GM19467 (cell line): ENCODE measurements around the gene NSUN2.
"Not testable (repeated sequence)": the region's sequence is repeated elsewhere in the genome, so short reads cannot be mapped to it uniquely, and the experiment has no call there.

ENCODE experiments used
- ATAC-seq: cut with Tn5 transposase; IDR thresholded peaks from one replicate; pipeline ENCODE4 v1.9.1; 2021; ENCODE audit warnings: mild to moderate bottlenecking, moderate library complexity; ENCODE audit not compliant: unreplicated experiment

NSUN2 gene

DNA sequence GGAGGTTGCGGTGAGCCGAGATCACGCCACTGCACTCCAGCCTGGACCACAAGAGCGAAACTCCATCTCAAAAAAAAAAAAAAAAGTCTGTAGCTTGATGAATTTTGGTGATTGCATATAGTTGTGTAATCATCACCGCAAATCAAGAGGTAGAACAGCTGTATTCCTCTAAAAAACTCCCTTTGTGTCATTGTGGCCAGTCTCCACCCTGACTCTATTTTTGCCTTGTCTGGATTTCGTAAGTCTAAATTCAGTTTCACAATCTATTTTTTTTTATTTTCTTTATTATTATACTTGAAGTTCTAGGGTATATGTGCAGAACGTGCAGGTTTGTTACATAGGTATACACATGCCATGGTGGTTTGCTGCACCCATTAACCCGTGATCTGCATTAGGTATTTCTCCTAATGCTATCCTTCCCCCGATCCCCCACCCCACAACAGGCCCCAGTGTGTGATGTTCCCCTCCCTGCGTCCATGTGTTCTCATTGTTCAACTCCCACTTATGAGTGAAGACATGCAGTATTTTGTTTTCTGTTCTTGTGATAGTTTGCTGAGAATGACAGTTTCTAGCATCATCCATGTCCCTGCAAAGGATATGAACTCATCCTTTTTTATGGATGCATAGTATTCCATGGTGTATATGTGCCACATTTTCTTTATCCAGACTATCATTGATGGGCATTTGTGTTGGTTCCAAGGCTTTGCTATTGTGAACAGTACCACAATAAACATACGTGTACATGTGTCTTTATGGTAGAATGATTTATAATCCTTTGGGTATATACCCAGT, 12.9 kb upstream of the NSUN2 start:
- not testable (repeated sequence) for ATAC-seq

DNA sequence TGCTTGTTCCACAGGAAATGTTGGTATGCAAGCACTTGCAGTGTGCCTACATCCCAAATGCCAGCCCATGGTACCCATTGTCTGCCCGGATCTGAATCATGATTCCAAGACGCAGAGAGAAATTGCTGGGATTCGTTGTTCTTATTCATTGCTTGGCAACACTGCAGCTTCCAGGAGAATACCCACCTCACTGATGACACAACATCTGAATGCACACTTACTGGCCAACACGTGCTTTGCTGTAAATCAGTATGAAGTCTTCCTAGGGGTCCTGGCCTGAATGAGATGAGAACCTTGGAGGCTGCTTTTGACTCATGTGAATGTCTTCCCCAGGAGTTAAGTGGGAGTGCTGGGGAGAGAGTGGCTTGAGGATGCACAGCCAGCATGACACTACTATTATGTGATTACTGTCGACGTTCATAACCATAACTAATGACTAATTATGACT, 12.0 kb upstream of the NSUN2 start:
- no peak for ATAC-seq

DNA sequence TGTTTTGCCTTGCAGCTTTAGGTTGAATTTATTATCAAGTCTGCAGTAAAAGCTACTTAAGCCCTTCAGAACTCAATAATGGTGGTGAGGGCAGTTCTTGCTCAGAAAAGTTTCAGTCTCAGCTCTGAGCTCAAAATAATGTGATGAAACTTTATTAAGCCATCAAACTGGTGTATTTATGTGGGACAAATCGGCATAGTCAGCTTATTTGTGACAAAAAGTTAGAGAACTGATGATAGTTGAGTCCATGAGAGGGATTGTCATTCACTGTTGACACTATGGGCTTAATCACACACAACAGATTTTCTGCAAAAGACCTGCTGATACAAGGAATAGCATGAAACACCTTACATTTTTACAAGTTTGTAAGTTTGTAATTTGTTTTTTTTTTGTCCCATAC, 9.8 kb upstream of the NSUN2 start:
- ATAC-seq = no peak

DNA sequence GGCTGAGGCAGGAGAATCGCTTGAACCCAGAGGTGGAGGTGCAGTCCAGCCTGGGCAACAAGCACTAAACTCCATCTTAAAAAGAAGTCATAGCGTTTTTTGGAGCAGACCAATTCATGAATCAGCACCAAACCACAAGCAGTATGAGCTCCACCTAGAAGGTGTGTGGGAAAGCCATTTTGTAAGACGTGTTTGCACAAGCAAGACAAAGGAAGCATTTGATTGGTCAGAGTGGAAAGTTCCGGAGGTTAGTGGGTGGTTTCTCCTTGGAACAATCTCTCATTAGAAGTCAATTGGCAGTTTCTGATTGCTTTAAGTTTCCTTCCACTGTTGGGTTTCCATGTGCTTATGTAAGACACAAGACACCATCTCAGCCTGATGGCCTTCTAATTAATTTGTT, 5.4 kb upstream of the NSUN2 start:
- no peak for ATAC-seq

DNA sequence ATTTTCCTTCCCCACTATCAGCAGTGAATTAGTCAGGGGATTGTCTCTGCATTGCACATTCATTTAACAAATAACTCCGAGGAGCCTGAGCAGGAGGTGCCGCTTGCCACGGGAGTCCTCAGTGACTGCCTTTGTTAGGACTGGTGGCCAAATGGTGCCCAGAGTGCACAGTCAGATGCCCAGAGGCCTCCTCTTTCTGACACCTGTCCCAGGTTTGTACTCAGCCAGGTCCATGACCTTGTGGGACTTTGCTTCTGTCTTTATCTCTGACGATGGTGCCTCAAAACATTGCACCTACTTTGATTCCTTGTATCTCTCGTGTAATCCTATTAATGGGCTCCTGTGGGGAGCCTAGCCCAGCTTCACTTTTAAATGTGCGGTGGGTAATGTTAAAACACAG, 4.7 kb upstream of the NSUN2 start:
- no peak for ATAC-seq

DNA sequence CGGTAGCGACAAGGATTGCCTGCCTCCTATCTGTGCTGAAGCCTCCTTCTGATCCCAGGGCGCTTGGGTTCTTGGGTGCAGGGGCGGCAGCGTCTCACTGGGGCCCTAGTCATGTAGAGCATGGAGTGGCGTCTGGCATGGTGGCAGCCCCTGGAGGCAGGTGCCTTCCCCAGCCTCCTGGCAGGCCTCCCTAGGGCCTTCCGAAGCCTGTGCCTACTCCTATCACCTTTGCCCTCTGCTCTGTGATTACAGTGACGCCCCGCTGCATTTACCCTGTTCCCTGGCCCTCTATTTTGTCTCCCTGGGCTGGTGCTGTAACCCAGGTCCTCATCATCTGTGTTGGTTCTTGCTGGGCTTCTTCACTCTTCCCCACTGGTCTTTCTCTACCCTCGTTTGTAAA, 4.2 kb upstream of the NSUN2 start:
- no peak for ATAC-seq

DNA sequence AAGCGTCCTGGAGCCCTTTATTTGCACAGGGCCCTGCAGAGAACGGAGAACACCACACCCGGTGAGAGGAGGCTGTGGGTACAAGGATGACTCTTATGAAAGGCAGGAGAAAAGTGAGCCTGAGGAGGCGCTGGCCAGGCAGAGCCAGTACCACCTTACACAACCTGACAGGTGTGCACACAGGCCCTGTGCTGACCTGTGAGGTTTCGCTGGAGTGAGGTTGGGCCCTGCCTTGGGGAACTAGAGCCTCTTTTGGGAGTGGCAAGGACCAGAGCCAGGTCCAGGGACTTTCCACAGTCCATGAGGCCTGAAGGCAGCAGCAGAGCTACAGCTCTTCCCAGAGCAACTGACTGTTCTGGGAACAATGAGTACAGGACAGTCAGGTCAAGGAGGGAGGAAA, 3.4 kb upstream of the NSUN2 start:
- no peak for ATAC-seq

DNA sequence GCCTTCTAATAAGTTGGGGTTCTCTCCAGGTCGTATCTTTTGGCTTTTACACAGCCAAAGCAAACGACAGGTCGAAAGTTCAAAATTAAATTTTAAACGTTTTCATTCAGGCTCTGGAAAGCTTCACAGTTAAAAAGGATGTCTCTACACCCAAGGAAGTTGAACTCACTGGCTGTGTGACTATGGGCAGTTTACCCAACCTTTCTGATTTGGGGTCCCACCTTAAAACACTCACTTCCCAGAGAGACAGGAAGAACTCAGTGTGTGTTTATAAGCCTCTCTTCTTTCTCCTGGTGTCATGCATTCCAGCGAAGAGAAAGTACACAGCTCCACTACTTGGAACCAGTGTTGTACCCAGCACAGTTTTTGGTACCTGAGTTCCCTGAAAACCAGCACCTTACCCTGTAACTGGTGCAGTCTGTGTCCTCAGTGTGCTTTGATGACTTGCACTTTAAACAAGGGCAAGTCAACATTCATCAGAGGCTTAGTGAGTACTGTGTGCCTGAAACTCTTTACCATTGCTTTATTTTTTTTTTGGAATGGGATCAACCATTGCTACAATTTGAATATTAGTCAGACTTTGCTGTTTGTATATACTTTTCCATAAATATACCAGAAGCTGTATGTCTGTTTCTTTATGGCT, 2.1 kb upstream of the NSUN2 start:
- ATAC-seq = no peak

DNA sequence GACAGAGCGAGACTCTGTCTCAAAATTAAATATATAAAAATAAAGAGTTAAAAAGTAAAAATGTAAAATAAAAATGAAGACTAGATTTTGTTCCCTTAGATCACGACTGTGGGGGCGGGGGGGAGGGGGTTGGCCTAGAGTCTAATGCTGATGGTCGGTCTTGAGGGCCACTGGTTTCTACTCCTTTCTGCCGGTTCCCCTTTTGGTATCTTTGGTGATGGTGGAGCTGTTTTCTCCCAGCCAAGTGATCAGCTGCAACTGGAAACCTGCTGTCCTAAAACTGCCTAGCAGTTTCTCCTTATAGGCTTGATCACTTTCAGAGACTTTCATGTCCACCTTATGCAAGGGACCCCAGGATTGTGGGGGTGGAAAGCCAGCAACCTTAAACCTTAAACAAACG, 1.5 kb upstream of the NSUN2 start:
- ATAC-seq = no peak

DNA sequence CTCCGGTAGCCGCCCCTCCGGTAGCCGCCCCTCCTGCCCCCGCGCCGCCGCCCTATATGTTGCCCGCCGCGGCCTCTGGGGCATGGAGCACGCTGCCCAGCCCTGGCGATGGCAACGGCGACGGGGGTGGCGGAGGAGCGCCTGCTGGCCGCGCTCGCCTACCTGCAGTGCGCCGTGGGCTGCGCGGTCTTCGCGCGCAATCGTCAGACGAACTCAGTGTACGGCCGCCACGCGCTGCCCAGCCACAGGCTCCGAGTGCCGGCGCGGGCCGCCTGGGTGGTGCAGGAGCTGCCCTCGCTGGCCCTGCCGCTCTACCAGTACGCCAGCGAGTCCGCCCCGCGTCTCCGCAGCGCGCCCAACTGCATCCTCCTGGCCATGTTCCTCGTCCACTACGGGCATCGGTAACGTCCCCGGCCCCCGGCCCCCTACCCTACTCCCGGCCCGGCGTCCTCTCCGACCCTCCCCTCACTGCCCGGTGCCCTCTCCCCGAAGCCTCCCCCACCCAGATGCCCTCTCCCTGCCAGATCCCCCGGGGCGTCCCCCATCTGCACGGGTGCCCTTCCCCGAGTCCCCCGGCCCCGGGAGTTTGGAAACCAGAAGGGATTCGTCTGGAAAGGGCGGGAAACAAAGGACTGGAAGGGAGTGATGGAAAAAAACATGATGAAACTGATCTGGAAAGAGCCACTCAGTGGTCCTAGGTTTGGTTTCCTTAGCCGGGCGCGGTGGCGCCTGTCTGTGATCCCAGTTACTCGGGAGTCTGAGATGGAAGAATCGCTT, 813 bp upstream of the NSUN2 start:
- peak; percentile 50 for ATAC-seq

DNA sequence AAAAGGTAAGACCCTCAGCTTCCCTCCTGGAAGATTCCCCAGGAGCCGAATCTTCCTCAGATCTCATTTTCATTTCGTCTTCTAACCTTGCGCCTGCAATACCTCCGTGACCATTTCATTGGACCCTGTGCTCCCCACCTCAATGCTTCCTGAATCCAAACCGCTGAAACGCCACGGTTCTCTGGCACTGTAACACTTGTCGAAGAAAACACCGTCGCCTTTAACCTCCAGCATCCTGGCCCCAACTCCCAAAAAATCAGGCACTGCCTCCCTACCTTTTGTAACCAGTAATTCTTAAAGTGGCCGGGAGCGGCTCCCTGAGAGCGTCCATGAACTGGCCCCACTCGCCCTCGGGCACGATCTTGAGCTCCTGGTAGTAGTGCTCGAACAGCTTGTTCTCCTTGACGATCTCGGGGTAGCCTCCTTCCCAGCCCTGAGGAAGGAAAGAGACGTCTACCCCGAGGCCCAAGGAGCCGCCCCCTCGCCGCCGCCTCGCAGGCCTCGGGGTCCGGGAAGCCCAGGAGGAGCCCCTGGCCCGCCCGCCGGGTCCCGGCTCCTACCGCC, 438 bp downstream of the NSUN2 start:
- peak; percentile 23 for ATAC-seq

DNA sequence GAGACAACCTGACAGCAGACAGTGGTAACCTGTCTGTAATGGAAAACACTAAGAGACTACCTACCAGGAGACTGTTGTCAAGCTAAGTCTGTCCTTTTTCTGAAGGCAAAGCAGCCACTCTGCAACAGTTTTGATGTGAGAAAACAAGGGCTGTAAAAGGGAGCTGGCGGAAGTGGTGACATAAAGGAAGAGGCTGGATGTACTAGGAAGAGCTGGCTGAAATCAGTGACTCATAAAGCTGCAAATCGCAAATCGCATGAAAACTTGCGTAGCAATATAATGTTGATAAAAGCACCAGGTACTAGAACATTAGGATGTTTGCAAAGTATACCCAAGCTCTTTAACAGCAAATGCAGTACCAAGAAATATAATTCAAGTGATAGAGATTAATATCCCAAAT, 1.4 kb downstream of the NSUN2 start:
- no peak for ATAC-seq

DNA sequence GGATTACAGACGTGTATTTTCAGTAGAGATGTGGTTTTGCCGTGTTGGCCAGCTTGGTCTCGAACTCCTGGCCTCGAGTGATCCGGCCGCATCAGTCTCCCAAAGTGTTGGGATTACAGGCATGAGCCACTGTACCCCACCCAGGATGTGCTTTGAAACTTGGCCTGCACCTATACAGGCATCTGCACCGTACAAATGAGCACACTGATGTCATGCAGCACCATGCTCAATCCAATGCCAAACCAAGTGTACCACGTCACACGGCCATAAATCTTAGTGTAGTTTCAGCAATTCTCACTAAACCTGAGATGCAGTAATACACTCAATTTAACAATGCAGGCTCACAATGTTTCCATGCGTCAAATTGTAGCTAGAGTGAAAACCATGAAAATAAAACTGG, 6.3 kb downstream of the NSUN2 start:
- no peak for ATAC-seq

DNA sequence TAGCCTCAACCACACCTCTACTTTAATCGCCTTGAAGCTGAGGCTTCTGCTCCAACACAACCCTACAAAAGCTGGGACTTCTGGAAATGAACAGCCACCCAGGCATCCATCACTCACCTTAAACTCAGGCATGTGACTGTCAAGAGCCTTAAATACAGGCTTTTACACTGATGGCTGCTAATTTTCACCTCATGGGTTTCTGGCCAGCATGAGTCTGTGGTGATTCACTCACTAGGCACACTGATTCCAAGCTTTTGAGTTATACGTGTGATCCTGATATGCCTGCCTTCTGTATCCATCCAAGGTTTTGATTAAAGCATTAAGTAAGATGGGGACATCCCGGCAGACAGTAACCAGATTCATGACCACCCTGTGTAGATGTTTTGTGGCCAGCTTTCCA, 8.9 kb downstream of the NSUN2 start:
- no peak for ATAC-seq

DNA sequence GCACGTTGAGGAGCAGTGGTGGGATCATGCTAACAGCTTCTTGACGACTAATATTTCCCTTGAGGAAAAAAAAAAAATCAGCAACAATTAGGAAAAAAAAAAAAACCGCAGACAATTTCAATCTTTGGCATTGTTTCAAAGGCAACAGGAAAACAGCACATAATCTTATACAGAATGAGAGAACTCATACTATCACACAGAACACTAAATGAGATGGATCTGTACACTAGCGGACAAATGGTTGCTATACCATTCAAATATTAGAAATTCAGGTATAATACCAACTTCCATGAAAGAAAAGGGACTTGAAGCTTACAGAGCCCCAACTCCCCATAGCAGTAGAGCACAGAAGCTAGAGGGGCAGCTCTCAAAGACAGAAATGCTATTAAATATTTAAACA, 9.6 kb downstream of the NSUN2 start:
- no peak for ATAC-seq

DNA sequence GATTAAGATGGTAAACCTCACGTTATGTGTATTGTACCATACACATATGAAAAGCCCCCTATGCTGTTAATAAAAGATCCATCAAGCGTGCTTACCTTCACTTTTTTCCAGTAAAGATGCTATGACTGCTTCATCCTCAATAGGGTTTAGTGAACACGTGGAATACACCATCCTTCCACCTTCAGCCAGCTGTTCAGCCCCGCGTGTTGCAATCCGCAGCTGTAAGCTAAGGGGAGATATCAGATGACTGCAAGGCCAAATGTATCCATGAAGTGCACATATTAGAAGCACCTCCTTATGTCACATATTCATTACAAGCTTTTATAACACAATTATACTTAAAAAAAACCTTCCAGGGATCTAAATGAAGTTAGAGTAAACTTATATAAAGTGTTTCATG, 16.2 kb downstream of the NSUN2 start:
- ATAC-seq = no peak

DNA sequence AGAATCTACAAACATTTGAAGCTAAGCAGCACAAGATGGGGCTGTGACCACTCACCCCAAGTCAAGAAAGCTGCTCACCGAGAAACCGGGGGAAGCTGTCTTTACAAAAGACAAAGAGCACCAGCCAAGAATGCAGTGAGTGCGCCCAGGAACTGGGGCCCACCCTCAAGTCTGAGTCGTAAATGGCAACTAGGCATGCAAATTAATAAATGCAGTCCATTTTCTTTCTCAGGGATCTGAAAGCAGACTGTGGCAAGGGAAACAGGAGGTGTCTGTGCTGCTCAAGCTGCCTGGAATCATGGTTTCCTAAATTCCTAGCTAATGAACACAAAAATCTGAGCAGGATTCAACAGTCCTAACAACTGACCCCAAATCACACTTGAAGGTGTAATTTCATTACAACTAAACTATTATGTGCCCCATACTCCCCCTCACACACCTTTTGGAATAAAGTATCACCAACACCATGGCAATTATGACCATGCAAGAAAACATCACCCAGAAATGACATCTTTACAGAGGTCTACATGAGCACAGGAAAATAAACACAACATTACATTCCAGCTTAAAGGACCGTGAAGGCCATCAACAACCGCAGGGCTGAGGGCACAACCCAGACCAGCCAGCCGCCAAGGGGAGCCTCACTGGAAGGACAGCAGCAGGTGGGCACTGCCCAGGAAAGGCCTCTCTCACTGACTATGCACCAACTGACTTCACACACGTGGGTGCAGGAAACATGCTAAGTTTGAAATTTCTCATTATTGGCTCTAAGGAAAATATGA, 17.6 kb downstream of the NSUN2 start:
- ATAC-seq = no peak

DNA sequence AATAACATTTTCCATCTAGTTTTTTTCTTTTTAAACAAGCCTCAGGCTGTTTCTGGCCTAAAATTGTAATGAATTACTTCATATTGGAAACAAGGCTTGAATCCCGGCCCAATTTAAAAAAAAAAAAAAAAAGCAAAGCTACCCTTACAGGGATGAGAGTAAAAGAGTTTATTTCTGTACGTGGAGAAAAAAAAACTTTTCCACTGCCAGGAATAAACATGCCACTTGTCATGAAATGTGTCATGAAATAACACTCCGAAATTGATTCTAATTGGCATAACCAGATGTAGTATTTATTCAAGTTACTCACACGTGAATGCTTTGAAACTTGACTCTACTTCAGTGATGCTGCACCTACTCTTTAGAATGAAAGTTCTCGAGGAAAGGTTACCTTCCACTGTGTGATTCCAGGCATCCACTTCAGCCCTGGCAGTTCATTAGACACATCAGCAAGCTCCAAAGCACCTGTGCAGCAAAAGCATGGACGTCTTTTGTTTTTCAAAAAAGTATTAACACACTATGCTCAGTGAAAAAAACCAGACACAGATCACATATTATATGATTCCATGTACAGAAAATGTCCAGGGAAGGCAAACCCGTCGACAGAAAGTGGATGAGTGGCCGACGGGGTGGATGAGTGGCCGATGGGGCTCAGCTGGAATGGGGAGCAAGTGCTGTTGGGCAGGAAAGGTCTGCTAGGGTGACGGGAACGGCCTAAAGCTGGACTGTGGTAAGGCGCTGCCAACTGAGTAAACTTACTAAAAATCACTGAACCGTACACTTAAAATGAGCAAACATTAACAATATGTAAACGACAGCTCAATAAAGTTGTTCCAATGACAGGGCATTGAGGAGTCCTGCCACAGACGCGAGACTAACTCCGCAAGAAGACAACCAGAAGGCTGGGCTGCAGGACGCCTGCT, 21.2 kb downstream of the NSUN2 start:
- ATAC-seq = no peak

DNA sequence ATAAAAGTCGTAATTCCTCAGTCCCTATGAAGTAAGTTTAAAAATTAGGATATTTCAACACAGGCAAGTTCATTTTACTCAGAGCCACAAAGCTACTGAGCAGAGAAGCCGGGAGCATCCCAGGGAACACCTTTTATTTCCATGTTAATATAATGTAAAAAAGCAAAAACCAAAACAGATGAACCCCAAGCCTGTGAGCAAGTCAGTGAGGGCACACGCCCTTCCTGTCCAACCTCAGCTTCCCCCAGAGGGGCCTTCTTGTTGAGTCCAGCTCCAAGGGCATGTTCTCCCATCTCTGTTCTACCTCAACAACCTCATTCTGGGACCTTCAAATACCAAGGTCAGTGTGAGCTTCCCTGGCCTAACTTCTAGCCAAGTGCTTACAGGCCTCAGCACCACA, 24.8 kb downstream of the NSUN2 start:
- no peak for ATAC-seq

DNA sequence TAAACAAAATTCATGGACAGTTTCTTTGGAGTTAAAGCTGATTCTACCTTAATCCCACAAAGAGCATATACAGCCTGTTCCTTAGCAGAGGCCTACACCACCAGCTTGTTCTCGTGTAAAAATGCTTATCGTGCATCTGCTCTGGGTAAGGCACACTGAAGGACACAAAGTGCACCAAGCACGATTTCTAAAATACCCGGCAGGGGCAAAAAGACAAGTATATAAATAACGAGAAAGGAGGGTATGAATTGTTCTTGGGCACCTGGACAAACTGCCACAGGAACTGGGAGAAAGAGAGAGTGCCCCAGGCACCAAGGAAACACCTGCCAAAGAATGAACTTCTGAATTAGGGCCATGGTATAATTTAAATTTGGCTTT, 25.3 kb downstream of the NSUN2 start:
- no peak for ATAC-seq
